ENCODE measurements around the gene SPTBN2. TPM values are rescaled to one million over a fixed set of nuclear protein-coding genes. Genes with fewer than 3 reads are reported as not detected.

Gene SPTBN2
- total RNA-seq, 1 donor: 0.10 TPM

Other genes starting within 250 kb of the SPTBN2 start
- 15.2 TPM for gene DPP3, start 248.8 kb downstream of the SPTBN2 start, total RNA-seq
- gene BBS1, start 218.6 kb downstream of the SPTBN2 start, total RNA-seq: 12.6 TPM
- 10.0 TPM for gene ZDHHC24, start 183.2 kb downstream of the SPTBN2 start, total RNA-seq
- not detected for gene ACTN3, start 182.3 kb downstream of the SPTBN2 start, total RNA-seq
- 14.5 TPM for gene CTSF, start 160.6 kb downstream of the SPTBN2 start, total RNA-seq
- 0.21 TPM for gene CCDC87, start 136.2 kb downstream of the SPTBN2 start, total RNA-seq
- gene CCS, start 136.0 kb downstream of the SPTBN2 start, total RNA-seq: 10.7 TPM
- 76.4 TPM for gene RBM14, start 112.6 kb downstream of the SPTBN2 start, total RNA-seq
- 112 TPM for gene RBM4, start 90.5 kb downstream of the SPTBN2 start, total RNA-seq
- gene RBM4B, start 51.3 kb downstream of the SPTBN2 start, total RNA-seq: 3.4 TPM
- gene RCE1, start 114.2 kb upstream of the SPTBN2 start, total RNA-seq: 20.9 TPM
- gene LRFN4, start 127.8 kb upstream of the SPTBN2 start, total RNA-seq: 2.1 TPM
- 1.8 TPM for gene PC, start 229.2 kb upstream of the SPTBN2 start, total RNA-seq
- gene C11orf86, start 246.1 kb upstream of the SPTBN2 start, total RNA-seq: not detected

Measured in mononuclear cell (primary cell).